Testis (tissue), 2 donors: ENCODE results near the gene TAP1.

ENCODE experiments used
- POLR2A ChIP-seq: fragments of 450-650 bp; IDR thresholded peaks from one replicate; pipeline ENCODE4 v1.6.1; 2017; ENCODE audit warnings: antibody characterized with exemption, mild to moderate bottlenecking, moderate library complexity
- TF ChIP-seq, protein P1 (sequence below), 3 experiments: fragments of 450-650 bp in 2 of 3; fragments of 200-600 bp in 1 of 3; sonication (generic) in 1 of 3; IDR thresholded peaks; one replicate each; pipeline ENCODE4 v1.5.1; 2016 to 2019; ENCODE audit warnings: antibody characterized with exemption in 3 of 3, mild to moderate bottlenecking in 2 of 3, moderate library complexity in 1 of 3

DNA sequence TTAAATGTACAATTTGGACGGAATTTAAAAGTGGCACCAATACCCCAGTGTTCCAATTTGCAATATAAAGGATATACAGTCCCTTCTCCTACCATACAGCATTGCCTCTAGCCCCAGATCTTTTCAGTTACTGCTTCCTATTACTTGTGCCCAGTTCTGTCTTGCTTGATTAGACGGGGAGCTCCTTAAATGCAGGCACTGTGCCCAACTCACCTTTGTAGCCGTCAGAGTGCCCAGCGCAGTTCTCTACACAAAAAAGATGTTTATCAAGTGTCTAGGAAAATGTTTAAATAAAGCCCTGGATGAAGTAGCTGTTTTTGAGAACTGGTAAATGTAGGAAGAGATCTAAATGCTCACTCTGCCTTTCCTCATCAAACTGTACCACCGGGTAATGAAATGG lies 22.6 kb downstream of the TAP1 start:
- TF ChIP-seq, protein P1, sequence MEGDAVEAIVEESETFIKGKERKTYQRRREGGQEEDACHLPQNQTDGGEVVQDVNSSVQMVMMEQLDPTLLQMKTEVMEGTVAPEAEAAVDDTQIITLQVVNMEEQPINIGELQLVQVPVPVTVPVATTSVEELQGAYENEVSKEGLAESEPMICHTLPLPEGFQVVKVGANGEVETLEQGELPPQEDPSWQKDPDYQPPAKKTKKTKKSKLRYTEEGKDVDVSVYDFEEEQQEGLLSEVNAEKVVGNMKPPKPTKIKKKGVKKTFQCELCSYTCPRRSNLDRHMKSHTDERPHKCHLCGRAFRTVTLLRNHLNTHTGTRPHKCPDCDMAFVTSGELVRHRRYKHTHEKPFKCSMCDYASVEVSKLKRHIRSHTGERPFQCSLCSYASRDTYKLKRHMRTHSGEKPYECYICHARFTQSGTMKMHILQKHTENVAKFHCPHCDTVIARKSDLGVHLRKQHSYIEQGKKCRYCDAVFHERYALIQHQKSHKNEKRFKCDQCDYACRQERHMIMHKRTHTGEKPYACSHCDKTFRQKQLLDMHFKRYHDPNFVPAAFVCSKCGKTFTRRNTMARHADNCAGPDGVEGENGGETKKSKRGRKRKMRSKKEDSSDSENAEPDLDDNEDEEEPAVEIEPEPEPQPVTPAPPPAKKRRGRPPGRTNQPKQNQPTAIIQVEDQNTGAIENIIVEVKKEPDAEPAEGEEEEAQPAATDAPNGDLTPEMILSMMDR (IDR thresholded peaks at IDR 0.05) = no peak
- TF ChIP-seq POLR2A = no peak
